ENCODE data around the gene TMEM170A. TPM values are rescaled to one million over a fixed set of nuclear protein-coding genes. Genes with fewer than 3 reads are reported as not detected.

The TMEM170A gene
- total RNA-seq, 1 experiment from 2014 or later: 45.6 TPM

DNA sequence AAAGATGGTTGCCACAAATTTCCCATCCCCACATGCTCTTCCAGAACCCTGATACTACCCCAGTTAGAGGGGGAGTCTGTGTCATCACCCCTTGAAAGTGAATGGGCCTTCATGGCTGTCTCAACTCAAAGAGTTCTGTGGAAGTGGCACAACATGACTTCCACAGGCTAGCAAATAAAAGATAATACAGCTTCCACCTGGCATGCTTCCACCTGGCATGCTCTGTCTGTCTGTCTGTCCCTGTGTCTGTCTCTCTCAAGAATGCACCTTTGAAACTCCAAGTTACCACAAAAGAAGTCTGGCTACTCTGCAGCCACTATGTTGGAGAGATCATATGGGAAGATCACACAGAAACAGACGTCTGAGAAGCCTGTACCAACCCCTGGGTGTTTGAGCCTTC, 66.2 kb downstream of the TMEM170A start:
- H3K27ac Mint-ChIP-seq: 0 out of 2 replicates have a peak overlapping the region, but pooled peaks have one; percentile 37

More for the DNA sequence above, 66.2 kb downstream of the TMEM170A start:
- Mint-ChIP-seq H3K27me3 (ENCODE audit: low read depth) (no peaks in the 10 kb centered on the region), H3K4me1 (peaks cover 3% of the 10 kb centered on the region; the same call in 1 of the 2 replicates), H3K4me3 (no peak overlapping the region), H3K9me3 (no peaks in the 10 kb centered on the region), H3K36me3 (peaks cover 31% of the 10 kb centered on the region)
- TF ChIP-seq ATF1 (CRISPR knock-in tag; IDR thresholded peaks at IDR 0.05) (no peak), NR2C2 (CRISPR knock-in tag; IDR thresholded peaks at IDR 0.05) (no peak), GABPB1 (CRISPR knock-in tag; IDR thresholded peaks at IDR 0.05) (no peak), ESRRA (CRISPR knock-in tag; IDR thresholded peaks at IDR 0.05; ENCODE audit: borderline replicate concordance) (no peak), EMX1 (CRISPR knock-in tag; IDR thresholded peaks at IDR 0.05) (no peak), IRF2 (CRISPR knock-in tag; IDR thresholded peaks at IDR 0.05; ENCODE audit: borderline replicate concordance, low read depth) (no peak), HMGA2 (CRISPR knock-in tag; IDR thresholded peaks at IDR 0.05) (no peak), ZNF263 (CRISPR knock-in tag; IDR thresholded peaks at IDR 0.05; ENCODE audit: low read depth) (no peak), NFYB (CRISPR knock-in tag; conservative IDR thresholded peaks at IDR 0.05; ENCODE audit: low read depth) (no peak), ZNF423 (CRISPR knock-in tag; IDR thresholded peaks at IDR 0.05) (no peak), NR3C1 (CRISPR knock-in tag; conservative IDR thresholded peaks at IDR 0.05; ENCODE audit: low read depth) (no peak), CBFB (CRISPR knock-in tag; IDR thresholded peaks at IDR 0.05; ENCODE audit: low read depth) (no peak), NR1H2 (CRISPR knock-in tag; IDR thresholded peaks at IDR 0.05) (no peak)
- TF ChIP-seq, protein P1, sequence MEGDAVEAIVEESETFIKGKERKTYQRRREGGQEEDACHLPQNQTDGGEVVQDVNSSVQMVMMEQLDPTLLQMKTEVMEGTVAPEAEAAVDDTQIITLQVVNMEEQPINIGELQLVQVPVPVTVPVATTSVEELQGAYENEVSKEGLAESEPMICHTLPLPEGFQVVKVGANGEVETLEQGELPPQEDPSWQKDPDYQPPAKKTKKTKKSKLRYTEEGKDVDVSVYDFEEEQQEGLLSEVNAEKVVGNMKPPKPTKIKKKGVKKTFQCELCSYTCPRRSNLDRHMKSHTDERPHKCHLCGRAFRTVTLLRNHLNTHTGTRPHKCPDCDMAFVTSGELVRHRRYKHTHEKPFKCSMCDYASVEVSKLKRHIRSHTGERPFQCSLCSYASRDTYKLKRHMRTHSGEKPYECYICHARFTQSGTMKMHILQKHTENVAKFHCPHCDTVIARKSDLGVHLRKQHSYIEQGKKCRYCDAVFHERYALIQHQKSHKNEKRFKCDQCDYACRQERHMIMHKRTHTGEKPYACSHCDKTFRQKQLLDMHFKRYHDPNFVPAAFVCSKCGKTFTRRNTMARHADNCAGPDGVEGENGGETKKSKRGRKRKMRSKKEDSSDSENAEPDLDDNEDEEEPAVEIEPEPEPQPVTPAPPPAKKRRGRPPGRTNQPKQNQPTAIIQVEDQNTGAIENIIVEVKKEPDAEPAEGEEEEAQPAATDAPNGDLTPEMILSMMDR (IDR thresholded peaks at IDR 0.05): no peak
- TF ChIP-seq, protein P2, sequence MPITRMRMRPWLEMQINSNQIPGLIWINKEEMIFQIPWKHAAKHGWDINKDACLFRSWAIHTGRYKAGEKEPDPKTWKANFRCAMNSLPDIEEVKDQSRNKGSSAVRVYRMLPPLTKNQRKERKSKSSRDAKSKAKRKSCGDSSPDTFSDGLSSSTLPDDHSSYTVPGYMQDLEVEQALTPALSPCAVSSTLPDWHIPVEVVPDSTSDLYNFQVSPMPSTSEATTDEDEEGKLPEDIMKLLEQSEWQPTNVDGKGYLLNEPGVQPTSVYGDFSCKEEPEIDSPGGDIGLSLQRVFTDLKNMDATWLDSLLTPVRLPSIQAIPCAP (CRISPR knock-in tag; IDR thresholded peaks at IDR 0.05): no peak
- TF ChIP-seq, protein P3, sequence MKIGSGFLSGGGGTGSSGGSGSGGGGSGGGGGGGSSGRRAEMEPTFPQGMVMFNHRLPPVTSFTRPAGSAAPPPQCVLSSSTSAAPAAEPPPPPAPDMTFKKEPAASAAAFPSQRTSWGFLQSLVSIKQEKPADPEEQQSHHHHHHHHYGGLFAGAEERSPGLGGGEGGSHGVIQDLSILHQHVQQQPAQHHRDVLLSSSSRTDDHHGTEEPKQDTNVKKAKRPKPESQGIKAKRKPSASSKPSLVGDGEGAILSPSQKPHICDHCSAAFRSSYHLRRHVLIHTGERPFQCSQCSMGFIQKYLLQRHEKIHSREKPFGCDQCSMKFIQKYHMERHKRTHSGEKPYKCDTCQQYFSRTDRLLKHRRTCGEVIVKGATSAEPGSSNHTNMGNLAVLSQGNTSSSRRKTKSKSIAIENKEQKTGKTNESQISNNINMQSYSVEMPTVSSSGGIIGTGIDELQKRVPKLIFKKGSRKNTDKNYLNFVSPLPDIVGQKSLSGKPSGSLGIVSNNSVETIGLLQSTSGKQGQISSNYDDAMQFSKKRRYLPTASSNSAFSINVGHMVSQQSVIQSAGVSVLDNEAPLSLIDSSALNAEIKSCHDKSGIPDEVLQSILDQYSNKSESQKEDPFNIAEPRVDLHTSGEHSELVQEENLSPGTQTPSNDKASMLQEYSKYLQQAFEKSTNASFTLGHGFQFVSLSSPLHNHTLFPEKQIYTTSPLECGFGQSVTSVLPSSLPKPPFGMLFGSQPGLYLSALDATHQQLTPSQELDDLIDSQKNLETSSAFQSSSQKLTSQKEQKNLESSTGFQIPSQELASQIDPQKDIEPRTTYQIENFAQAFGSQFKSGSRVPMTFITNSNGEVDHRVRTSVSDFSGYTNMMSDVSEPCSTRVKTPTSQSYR (CRISPR knock-in tag; IDR thresholded peaks at IDR 0.05): no peak
- TF ChIP-seq, protein P4, sequence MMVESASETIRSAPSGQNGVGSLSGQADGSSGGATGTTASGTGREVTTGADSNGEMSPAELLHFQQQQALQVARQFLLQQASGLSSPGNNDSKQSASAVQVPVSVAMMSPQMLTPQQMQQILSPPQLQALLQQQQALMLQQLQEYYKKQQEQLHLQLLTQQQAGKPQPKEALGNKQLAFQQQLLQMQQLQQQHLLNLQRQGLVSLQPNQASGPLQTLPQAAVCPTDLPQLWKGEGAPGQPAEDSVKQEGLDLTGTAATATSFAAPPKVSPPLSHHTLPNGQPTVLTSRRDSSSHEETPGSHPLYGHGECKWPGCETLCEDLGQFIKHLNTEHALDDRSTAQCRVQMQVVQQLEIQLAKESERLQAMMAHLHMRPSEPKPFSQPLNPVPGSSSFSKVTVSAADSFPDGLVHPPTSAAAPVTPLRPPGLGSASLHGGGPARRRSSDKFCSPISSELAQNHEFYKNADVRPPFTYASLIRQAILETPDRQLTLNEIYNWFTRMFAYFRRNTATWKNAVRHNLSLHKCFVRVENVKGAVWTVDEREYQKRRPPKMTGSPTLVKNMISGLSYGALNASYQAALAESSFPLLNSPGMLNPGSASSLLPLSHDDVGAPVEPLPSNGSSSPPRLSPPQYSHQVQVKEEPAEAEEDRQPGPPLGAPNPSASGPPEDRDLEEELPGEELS (CRISPR knock-in tag; IDR thresholded peaks at IDR 0.05): no peak
- TF ChIP-seq, protein P5, sequence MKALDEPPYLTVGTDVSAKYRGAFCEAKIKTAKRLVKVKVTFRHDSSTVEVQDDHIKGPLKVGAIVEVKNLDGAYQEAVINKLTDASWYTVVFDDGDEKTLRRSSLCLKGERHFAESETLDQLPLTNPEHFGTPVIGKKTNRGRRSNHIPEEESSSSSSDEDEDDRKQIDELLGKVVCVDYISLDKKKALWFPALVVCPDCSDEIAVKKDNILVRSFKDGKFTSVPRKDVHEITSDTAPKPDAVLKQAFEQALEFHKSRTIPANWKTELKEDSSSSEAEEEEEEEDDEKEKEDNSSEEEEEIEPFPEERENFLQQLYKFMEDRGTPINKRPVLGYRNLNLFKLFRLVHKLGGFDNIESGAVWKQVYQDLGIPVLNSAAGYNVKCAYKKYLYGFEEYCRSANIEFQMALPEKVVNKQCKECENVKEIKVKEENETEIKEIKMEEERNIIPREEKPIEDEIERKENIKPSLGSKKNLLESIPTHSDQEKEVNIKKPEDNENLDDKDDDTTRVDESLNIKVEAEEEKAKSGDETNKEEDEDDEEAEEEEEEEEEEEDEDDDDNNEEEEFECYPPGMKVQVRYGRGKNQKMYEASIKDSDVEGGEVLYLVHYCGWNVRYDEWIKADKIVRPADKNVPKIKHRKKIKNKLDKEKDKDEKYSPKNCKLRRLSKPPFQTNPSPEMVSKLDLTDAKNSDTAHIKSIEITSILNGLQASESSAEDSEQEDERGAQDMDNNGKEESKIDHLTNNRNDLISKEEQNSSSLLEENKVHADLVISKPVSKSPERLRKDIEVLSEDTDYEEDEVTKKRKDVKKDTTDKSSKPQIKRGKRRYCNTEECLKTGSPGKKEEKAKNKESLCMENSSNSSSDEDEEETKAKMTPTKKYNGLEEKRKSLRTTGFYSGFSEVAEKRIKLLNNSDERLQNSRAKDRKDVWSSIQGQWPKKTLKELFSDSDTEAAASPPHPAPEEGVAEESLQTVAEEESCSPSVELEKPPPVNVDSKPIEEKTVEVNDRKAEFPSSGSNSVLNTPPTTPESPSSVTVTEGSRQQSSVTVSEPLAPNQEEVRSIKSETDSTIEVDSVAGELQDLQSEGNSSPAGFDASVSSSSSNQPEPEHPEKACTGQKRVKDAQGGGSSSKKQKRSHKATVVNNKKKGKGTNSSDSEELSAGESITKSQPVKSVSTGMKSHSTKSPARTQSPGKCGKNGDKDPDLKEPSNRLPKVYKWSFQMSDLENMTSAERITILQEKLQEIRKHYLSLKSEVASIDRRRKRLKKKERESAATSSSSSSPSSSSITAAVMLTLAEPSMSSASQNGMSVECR (CRISPR knock-in tag; IDR thresholded peaks at IDR 0.05; ENCODE audit: borderline replicate concordance): no peak
- TF ChIP-seq, protein P6, sequence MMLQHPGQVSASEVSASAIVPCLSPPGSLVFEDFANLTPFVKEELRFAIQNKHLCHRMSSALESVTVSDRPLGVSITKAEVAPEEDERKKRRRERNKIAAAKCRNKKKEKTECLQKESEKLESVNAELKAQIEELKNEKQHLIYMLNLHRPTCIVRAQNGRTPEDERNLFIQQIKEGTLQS (CRISPR knock-in tag; conservative IDR thresholded peaks at IDR 0.05): no peak
- TF ChIP-seq, protein P7, sequence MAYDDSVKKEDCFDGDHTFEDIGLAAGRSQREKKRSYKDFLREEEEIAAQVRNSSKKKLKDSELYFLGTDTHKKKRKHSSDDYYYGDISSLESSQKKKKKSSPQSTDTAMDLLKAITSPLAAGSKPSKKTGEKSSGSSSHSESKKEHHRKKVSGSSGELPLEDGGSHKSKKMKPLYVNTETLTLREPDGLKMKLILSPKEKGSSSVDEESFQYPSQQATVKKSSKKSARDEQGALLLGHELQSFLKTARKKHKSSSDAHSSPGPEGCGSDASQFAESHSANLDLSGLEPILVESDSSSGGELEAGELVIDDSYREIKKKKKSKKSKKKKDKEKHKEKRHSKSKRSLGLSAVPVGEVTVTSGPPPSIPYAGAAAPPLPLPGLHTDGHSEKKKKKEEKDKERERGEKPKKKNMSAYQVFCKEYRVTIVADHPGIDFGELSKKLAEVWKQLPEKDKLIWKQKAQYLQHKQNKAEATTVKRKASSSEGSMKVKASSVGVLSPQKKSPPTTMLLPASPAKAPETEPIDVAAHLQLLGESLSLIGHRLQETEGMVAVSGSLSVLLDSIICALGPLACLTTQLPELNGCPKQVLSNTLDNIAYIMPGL (CRISPR knock-in tag; IDR thresholded peaks at IDR 0.05): no peak
- DNase-seq (ENCODE audit: low spot score) (no peak), ATAC-seq (no peak)
- ChIA-PET CTCF (interaction anchor here (0.6 to 1.2 kb wide), 2 partner anchors 13 to 67 kb away, joined by 4 read pairs; partner anchors contain the start of gene TMEM170A), POLR2A (no interaction called here)

Data from WTC11 (cell line).